CD4-positive, alpha-beta T cell treated with Interleukin-2 at 100 ng/mL for 4 hours (primary cell): Measurements from ENCODE around the gene LAMA4.

Experiments
- DNase-seq: peaks from one replicate; pipeline ENCODE4 v3.0.0-alpha.2; 2020; ENCODE audit warnings: low spot score

LAMA4 gene

GRCh38 chr6:112272799-112273198 is 18.4 kb upstream of the LAMA4 start:
- DNase-seq: no peak

- DNase-seq: no peak
Observed at GRCh38 chr6:112270756-112271155, 16.4 kb upstream of the LAMA4 start.

GRCh38 chr6:112269979-112270566 is 15.7 kb upstream of the LAMA4 start:
- no peak for DNase-seq

GRCh38 chr6:112269114-112269513 is 14.7 kb upstream of the LAMA4 start:
- DNase-seq: no peak

- no peak for DNase-seq
Observed at GRCh38 chr6:112268654-112269053, 14.3 kb upstream of the LAMA4 start.

- DNase-seq: no peak
Observed at GRCh38 chr6:112268019-112268418, 13.7 kb upstream of the LAMA4 start.

- no peak for DNase-seq
Observed at GRCh38 chr6:112266331-112266730, 12.0 kb upstream of the LAMA4 start.

GRCh38 chr6:112259337-112259675 is 4.9 kb upstream of the LAMA4 start:
- no peak for DNase-seq

GRCh38 chr6:112258642-112259336 is 4.4 kb upstream of the LAMA4 start:
- no peak for DNase-seq

- DNase-seq: no peak
Observed at GRCh38 chr6:112257178-112257855, 3.0 kb upstream of the LAMA4 start.

GRCh38 chr6:112254921-112255320 is 554 bp upstream of the LAMA4 start:
- DNase-seq: no peak

- no peak for DNase-seq
Observed at GRCh38 chr6:112253498-112253840, 898 bp downstream of the LAMA4 start.

GRCh38 chr6:112252571-112253497 is 1.5 kb downstream of the LAMA4 start:
- no peak for DNase-seq

- no peak for DNase-seq
Observed at GRCh38 chr6:112251171-112251875, 3.0 kb downstream of the LAMA4 start.

GRCh38 chr6:112249489-112249888 is 4.9 kb downstream of the LAMA4 start:
- no peak for DNase-seq

GRCh38 chr6:112247275-112247674 is 7.1 kb downstream of the LAMA4 start:
- DNase-seq: no peak

GRCh38 chr6:112245511-112246203 is 8.7 kb downstream of the LAMA4 start:
- DNase-seq: no peak

- no peak for DNase-seq
Observed at GRCh38 chr6:112243861-112244827, 10.2 kb downstream of the LAMA4 start.

- DNase-seq: no peak
Observed at GRCh38 chr6:112241820-112242429, 12.4 kb downstream of the LAMA4 start.

GRCh38 chr6:112237595-112237994 is 16.8 kb downstream of the LAMA4 start:
- no peak for DNase-seq
